Heart left ventricle (tissue), 16 donors: ENCODE measurements around the gene UGGT2. TPM values are rescaled to one million over a fixed set of nuclear protein-coding genes. Genes with fewer than 3 reads are reported as not detected.

ENCODE experiments used
- ATAC-seq, 4 donors: fragments of 200-7000 bp; cut with Tn5 transposase; one replicate each; pipeline ENCODE4 v1.9.1; 2020 to 2022; ENCODE audit warnings: moderate library complexity in 4 of 4, mild to moderate bottlenecking in 3 of 4, moderate number of reproducible peaks in 1 of 4
- DNase-seq, 5 donors: peaks; one replicate each; pipeline ENCODE4 v3.0.0-alpha.2; 2020
- H3K27ac ChIP-seq, 12 donors: fragments of 200-600 bp; sonication (generic) in 4 of 12; one replicate each; pipeline versions ENCODE4 v1.5.0 to v1.8.0; 2016 to 2022; ENCODE audit warnings: mild to moderate bottlenecking in 2 of 12
- H3K27me3 ChIP-seq, 9 donors: fragments of 200-600 bp; sonication (generic) in 2 of 9; one replicate each; pipeline versions ENCODE4 v1.5.1 to v1.8.0; 2016 to 2022; ENCODE audit warnings: mild to moderate bottlenecking in 3 of 9
- H3K36me3 ChIP-seq, 9 donors: fragments of 200-600 bp; sonication (generic) in 2 of 9; one replicate each; pipeline versions ENCODE4 v1.5.0 to v1.8.0; 2018 to 2022; ENCODE audit warnings: mild to moderate bottlenecking in 2 of 9
- H3K4me1 ChIP-seq, 12 donors: fragments of 200-600 bp; sonication (generic) in 4 of 12; one replicate each; pipeline versions ENCODE4 v1.5.0 to v1.8.0; 2016 to 2022; ENCODE audit warnings: mild to moderate bottlenecking in 3 of 12
- H3K4me3 ChIP-seq, 12 donors: fragments of 200-600 bp; sonication (generic) in 4 of 12; one replicate each; pipeline versions ENCODE4 v1.5.0 to v1.8.0; 2017 to 2022; ENCODE audit warnings: mild to moderate bottlenecking in 9 of 12, moderate library complexity in 4 of 12
- H3K9me3 ChIP-seq, 12 donors: fragments of 200-600 bp; sonication (generic) in 4 of 12; one replicate each; pipeline versions ENCODE4 v1.5.0 to v1.8.0; 2016 to 2022; ENCODE audit warnings: mild to moderate bottlenecking in 1 of 12
- POLR2A ChIP-seq, 2 donors: fragments of 450-650 bp; IDR thresholded peaks; one replicate each; pipeline ENCODE4 v1.6.1; 2017; ENCODE audit warnings: antibody characterized with exemption in 2 of 2, mild to moderate bottlenecking in 2 of 2, moderate library complexity in 2 of 2
- WGBS, 4 donors: extraction: QIAGEN DNeasy Blood & Tissue Kit in 2 of 4; methylation state at CpG; one replicate each; pipeline versions ENCODE4 v1.1.5 to v1.1.7; 2013 to 2018; 5-methylcytosine and 5-hydroxymethylcytosine counted together
- intact Hi-C, 10 donors: fragments of 100-400 bp; cut with DNase I; formaldehyde crosslinking; loops; one replicate each; pipeline versions ENCODE4 v1.11.1 to v1.14.2; 2022
- polyA plus RNA-seq, 2 donors: library from polyadenylated mRNA; stranded (reverse); fragments of 200-250 nt; gene quantifications; one replicate each; pipeline ENCODE4 v1.2.3, GENCODE V29; 2013
- total RNA-seq, 9 donors: library from RNA; depleted of rRNA in 2 of 9; stranded (reverse); fragments of >200 nt in 2 of 9; fragmentation: NEBNext Ultra II Directional in 3 of 9; extraction: Animal tissue kit (Norgen Biotek cat#: 25700) in 3 of 9; gene quantifications; one replicate each; pipeline versions ENCODE4 v1.1.0 to v1.2.4, GENCODE V29; 2016 to 2023
- TF ChIP-seq, protein P1 (sequence below), 12 donors: fragments of 200-600 bp; sonication (generic) in 4 of 12; IDR thresholded peaks; one replicate each; pipeline versions ENCODE4 v1.5.0 to v1.8.0; 2018 to 2022; ENCODE audit warnings: antibody characterized with exemption in 12 of 12, mild to moderate bottlenecking in 5 of 12
- donor health status: ischemic (EF 13 %, LVEDD 7.1; RV severe dilation, severe dysfunction).
- donor health status: healthy with polysubstance abuse.
- donor health status: DM: no; HTN: yes; CAD: no.
- donor health status: DM: no; HTN: no; CAD: no.
- donor health status: ischemic (EF 25% LVEDD 6.9; RV normal size, moderate dysfunction).
- donor health status: ischemic (EF 25% LVEDD 5.7; RV mildly dilated, moderate dysfunction).
- donor health status: healthy.
- donor health status: DM: yes; HTN: yes; CAD: no.
- donor health status: ischemic (EF 35%, LVEDD 5.7; RV mildly dilated, moderate dysfunction).
- donor health status: nonischemic (EF 11% LVEDD 7.7; RV severe dilation, severe dysfunction).
- donor health status: DM: yes; HTN: yes; CAD: no.
- donor health status: PGD.
- donor health status: ischemic (EF 29% LVEDD 5.4; RV normal size, mild dysfunction).
- donor health status: nonischemic (EF 23%, LVEDD 6.1; RV moderate dilation, normal function).

UGGT2 gene
- total and polyA plus RNA-seq, 11 donors: 4.3 to 15.9 (median 13.3) TPM

DNA sequence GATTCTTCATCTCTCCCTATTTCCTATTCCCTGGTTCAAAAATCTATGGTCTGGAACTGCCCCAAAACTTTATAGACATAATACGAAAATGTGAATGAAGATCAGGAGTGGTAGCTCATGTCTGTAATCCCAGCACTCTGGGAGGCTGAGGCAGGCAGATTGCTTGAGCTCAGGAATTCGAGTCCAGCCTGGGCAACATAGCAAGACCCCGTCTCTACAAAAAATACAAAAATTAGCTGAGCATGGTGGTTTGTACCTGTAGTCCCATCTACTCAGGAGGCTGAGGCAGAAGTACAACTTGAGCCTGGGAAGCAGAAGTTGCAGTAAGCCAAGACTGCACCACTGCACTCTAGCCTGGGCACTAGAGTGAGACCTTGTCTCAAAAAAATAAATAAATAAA is 35.1 kb downstream of the UGGT2 start:
- Histone ChIP-seq H3K27me3 (no peaks in the 10 kb centered on the region), H3K4me1 (no peaks in the 10 kb centered on the region), H3K4me3 (no peak overlapping the region), H3K36me3 (peaks cover 0 to 20% (median 7%) of the 10 kb centered on the region in 9 donors), H3K27ac (no peak overlapping the region), H3K9me3 (peaks cover 0 to 23% (median 8%) of the 10 kb centered on the region in 12 donors)
- 93 to 97% (median 96%) methylated on average over 3 of the region's 3 CpGs for WGBS, 4 donors
- TF ChIP-seq, protein P1, sequence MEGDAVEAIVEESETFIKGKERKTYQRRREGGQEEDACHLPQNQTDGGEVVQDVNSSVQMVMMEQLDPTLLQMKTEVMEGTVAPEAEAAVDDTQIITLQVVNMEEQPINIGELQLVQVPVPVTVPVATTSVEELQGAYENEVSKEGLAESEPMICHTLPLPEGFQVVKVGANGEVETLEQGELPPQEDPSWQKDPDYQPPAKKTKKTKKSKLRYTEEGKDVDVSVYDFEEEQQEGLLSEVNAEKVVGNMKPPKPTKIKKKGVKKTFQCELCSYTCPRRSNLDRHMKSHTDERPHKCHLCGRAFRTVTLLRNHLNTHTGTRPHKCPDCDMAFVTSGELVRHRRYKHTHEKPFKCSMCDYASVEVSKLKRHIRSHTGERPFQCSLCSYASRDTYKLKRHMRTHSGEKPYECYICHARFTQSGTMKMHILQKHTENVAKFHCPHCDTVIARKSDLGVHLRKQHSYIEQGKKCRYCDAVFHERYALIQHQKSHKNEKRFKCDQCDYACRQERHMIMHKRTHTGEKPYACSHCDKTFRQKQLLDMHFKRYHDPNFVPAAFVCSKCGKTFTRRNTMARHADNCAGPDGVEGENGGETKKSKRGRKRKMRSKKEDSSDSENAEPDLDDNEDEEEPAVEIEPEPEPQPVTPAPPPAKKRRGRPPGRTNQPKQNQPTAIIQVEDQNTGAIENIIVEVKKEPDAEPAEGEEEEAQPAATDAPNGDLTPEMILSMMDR (IDR thresholded peaks at IDR 0.05): no peak
- no peak for TF ChIP-seq POLR2A (IDR thresholded peaks at IDR 0.05)
- ATAC-seq (no peak), DNase-seq (no peak)
- intact Hi-C loops: loop anchor here in 3 of 10 donors (5.0 to 10.0 kb wide), 3 partner anchors 217 to 939 kb away; no protein-coding TSS in a partner anchor

DNA sequence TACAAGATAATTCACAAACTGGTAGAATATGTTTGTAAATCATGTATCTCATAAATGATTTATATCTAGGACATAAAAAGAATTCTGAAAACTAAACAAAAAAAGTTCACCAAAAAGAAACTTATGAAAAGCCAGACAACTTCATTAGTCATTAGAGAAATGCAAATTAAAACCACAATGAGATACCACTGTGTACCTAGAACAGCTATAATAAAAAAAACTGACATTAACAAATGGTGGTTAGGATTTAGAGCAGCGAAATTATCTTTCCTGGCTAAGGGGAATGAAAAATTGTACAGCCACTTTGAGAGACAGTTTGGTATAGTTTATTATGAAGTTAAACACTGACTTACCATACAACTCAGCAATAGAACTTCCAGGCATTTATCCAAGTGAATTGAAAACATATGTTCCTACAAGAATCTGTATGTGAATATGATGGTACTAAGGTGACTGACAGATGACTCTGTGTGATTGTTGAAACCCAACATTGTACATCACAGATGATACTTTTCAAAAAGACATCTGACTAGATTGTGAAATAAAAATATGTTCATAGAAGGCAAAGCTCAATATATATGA is 41.8 kb downstream of the UGGT2 start:
- Histone ChIP-seq H3K36me3 (peaks cover 0 to 8% (median under 1%) of the 10 kb centered on the region in 9 donors), H3K27ac (no peak overlapping the region), H3K9me3 (peaks cover 0 to 33% (median 12%) of the 10 kb centered on the region in 12 donors), H3K27me3 (no peaks in the 10 kb centered on the region), H3K4me1 (no peaks in the 10 kb centered on the region), H3K4me3 (no peak overlapping the region)
- WGBS, 4 donors: 89 to 98% (median 95%) methylated on average over 1 of the region's 1 CpG
- DNase-seq: no peak
- TF ChIP-seq, protein P1 (IDR thresholded peaks at IDR 0.05): no peak
- no peak for TF ChIP-seq POLR2A (IDR thresholded peaks at IDR 0.05)
- no peak for ATAC-seq
- intact Hi-C loops: loop anchor here in 1 of 10 donors (10.0 kb wide), 1 partner anchor 223 kb away; no protein-coding TSS in a partner anchor

DNA sequence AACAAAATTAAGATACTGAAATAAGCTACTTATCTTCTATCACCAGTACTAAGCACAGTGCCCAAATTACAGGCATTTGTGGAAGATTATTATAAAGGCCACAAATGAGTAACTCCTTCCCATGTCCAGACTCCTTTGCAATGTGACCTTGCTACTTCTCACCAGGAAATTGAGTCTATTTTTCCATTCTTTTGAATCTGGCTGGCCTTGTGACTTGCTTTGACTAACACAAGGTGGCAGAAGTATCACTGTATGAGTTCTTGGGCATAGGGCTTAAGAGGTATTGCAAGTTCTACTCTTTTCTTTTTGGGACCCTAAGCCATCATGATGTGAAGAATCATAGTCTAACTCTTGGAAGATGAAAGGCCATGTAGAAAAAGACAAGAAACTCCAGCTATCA is 49.9 kb downstream of the UGGT2 start:
- H3K4me1 ChIP-seq: no peaks in the 10 kb centered on the region
- DNase-seq (no peak), ATAC-seq (no peak)
- intact Hi-C loops: no loop called here
- H3K27ac ChIP-seq: no peak overlapping the region
- TF ChIP-seq, protein P1 (IDR thresholded peaks at IDR 0.05): no peak
- TF ChIP-seq POLR2A (IDR thresholded peaks at IDR 0.05): no peak
- H3K36me3 ChIP-seq: peaks cover 0 to 7% (median 0%) of the 10 kb centered on the region in 9 donors
- H3K4me3 ChIP-seq: no peak overlapping the region
- no peaks in the 10 kb centered on the region for H3K27me3 ChIP-seq
- H3K9me3 ChIP-seq: peaks cover 0 to 22% (median 7%) of the 10 kb centered on the region in 12 donors

DNA sequence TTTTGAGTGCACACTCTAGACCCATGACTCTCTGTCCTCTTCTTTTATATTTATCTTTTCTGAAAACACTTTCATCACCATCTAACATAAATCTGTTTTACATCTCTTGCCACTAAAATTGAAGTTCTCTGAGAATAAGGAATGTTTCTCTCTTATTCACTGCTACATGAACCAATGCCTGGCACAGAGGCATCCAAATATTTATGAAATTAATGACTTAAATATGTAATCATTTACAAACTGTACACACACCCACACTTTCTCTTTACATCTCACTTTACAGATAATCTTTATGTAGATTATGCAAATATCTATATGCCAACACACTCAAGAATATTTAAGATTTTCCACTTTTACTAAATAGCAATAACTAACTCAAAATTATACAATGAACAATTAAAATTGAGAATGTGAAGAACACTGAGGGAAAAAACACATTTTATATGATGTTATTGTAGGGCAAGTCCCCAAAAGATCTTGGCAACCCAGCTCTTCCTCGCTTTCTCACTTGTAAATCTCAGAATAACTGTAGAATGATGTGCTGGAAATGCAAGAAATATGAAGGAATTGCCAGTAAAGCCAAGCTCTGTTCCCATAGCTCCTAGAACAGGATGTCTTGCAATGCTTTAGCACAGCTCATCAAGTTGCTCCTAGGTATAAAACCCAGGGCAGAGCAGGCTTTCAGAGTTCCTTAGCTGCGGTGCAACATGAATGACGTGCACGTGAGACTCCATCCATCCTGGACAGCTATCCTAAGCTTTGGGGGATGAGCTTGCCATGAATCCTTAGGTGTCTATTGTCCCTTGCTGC is 50.7 kb downstream of the UGGT2 start:
- no peaks in the 10 kb centered on the region for H3K4me1 ChIP-seq
- no peaks in the 10 kb centered on the region for H3K27me3 ChIP-seq
- no peak for ATAC-seq
- H3K27ac ChIP-seq: no peak overlapping the region
- WGBS, 4 donors: 94 to 97% (median 96%) methylated on average over 4 of the region's 4 CpGs
- H3K9me3 ChIP-seq: peaks cover 0 to 15% (median under 1%) of the 10 kb centered on the region in 12 donors
- TF ChIP-seq, protein P1 (IDR thresholded peaks at IDR 0.05): no peak
- TF ChIP-seq POLR2A (IDR thresholded peaks at IDR 0.05): no peak
- intact Hi-C loops: no loop called here
- DNase-seq: no peak
- H3K36me3 ChIP-seq: peaks cover 0 to 7% (median 0%) of the 10 kb centered on the region in 9 donors
- H3K4me3 ChIP-seq: no peak overlapping the region
